ENCODE results near the gene KDF1. TPM values are rescaled to one million over a fixed set of nuclear protein-coding genes. Genes with fewer than 3 reads are reported as not detected.

The KDF1 gene
- total and polyA plus RNA-seq, 2 of the 13 experiments (the other 11 are each of a cell fraction or from before 2014, with no cell fraction given) = 1.9 to 4.9 TPM

DNA sequence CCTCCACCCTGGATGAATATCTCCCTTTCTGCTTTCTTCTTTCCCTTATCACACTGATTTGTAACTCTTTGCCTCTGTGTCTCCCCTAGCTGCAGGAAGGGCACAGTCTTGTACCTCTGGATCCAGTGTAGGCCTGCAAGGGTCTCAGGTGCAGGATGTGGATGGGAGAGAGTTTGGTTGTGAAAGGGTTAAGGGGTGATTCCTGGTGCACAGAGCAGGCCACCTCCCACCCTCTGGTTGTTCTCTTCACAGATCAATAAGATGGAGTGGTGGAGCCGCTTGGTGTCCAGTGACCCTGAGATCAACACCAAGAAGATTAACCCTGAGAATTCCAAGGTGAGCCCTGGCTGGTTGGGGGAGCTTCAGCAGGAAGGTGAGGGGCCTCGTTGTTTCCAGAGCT, 15.1 kb downstream of the KDF1 start (continued):
- TF ChIP-seq KLF13 (CRISPR knock-in tag; IDR thresholded peaks at IDR 0.05) (no peak), ESRRA (CRISPR knock-in tag; IDR thresholded peaks at IDR 0.05; ENCODE audit: low read depth) (no peak), ZNF558 (CRISPR knock-in tag; IDR thresholded peaks at IDR 0.05; ENCODE audit: borderline replicate concordance) (no peak), NFRKB (IDR thresholded peaks at IDR 0.05) (no peak), BRCA1 (CRISPR knock-in tag; IDR thresholded peaks at IDR 0.05) (no peak), ZNF713 (CRISPR knock-in tag; IDR thresholded peaks at IDR 0.05) (no peak), EP300 (IDR thresholded peaks at IDR 0.05; ENCODE audit: low read depth in 2 of 2, low read length in 2 of 2) (peak in 1 of 2 experiments; percentile 64; a peak in 1 of 4 replicates), EP300 (CRISPR knock-in tag; IDR thresholded peaks at IDR 0.05; ENCODE audit: borderline replicate concordance) (no peak), PAF1 (CRISPR knock-in tag; IDR thresholded peaks at IDR 0.05) (no peak), ZSCAN25 (CRISPR knock-in tag; IDR thresholded peaks at IDR 0.05) (no peak), SSRP1 (CRISPR knock-in tag; IDR thresholded peaks at IDR 0.05) (0 out of 2 replicates have a peak, but pooled peaks have one; percentile 62), ZNF205 (CRISPR knock-in tag; IDR thresholded peaks at IDR 0.05) (no peak), ELF4 (CRISPR knock-in tag; IDR thresholded peaks at IDR 0.05; ENCODE audit: borderline replicate concordance) (no peak), CC2D1A (CRISPR knock-in tag; IDR thresholded peaks at IDR 0.05) (no peak), ZKSCAN8 (CRISPR knock-in tag; IDR thresholded peaks at IDR 0.05; ENCODE audit: borderline replicate concordance) (no peak), NR2F1 (CRISPR knock-in tag; IDR thresholded peaks at IDR 0.05) (no peak), HOXA7 (CRISPR knock-in tag; IDR thresholded peaks at IDR 0.05) (no peak), MATR3 (CRISPR knock-in tag; IDR thresholded peaks at IDR 0.05) (no peak), RXRA (CRISPR knock-in tag; IDR thresholded peaks at IDR 0.05) (no peak), SOX6 (IDR thresholded peaks at IDR 0.05) (no peak), SOX6 (CRISPR knock-in tag; IDR thresholded peaks at IDR 0.05) (peak; percentile 41; the same call in 1 of the 2 replicates), ZNF337 (CRISPR knock-in tag; IDR thresholded peaks at IDR 0.05; ENCODE audit: borderline replicate concordance, low read depth) (no peak), RCOR2 (CRISPR knock-in tag; IDR thresholded peaks at IDR 0.05) (no peak)
- TF ChIP-seq, protein P1, sequence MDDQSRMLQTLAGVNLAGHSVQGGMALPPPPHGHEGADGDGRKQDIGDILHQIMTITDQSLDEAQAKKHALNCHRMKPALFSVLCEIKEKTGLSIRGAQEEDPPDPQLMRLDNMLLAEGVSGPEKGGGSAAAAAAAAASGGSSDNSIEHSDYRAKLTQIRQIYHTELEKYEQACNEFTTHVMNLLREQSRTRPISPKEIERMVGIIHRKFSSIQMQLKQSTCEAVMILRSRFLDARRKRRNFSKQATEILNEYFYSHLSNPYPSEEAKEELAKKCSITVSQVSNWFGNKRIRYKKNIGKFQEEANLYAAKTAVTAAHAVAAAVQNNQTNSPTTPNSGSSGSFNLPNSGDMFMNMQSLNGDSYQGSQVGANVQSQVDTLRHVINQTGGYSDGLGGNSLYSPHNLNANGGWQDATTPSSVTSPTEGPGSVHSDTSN (CRISPR knock-in tag; IDR thresholded peaks at IDR 0.05; ENCODE audit: borderline replicate concordance) = no peak
- TF ChIP-seq, protein P2, sequence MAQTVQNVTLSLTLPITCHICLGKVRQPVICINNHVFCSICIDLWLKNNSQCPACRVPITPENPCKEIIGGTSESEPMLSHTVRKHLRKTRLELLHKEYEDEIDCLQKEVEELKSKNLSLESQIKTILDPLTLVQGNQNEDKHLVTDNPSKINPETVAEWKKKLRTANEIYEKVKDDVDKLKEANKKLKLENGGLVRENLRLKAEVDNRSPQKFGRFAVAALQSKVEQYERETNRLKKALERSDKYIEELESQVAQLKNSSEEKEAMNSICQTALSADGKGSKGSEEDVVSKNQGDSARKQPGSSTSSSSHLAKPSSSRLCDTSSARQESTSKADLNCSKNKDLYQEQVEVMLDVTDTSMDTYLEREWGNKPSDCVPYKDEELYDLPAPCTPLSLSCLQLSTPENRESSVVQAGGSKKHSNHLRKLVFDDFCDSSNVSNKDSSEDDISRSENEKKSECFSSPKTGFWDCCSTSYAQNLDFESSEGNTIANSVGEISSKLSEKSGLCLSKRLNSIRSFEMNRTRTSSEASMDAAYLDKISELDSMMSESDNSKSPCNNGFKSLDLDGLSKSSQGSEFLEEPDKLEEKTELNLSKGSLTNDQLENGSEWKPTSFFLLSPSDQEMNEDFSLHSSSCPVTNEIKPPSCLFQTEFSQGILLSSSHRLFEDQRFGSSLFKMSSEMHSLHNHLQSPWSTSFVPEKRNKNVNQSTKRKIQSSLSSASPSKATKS (CRISPR knock-in tag; IDR thresholded peaks at IDR 0.05) = no peak
- TF ChIP-seq, protein P3, sequence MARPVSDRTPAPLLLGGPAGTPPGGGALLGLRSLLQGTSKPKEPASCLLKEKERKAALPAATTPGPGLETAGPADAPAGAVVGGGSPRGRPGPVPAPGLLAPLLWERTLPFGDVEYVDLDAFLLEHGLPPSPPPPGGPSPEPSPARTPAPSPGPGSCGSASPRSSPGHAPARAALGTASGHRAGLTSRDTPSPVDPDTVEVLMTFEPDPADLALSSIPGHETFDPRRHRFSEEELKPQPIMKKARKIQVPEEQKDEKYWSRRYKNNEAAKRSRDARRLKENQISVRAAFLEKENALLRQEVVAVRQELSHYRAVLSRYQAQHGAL (CRISPR knock-in tag; IDR thresholded peaks at IDR 0.05; ENCODE audit: not compliant biosample characterization) = no peak
- TF ChIP-seq, protein P4, sequence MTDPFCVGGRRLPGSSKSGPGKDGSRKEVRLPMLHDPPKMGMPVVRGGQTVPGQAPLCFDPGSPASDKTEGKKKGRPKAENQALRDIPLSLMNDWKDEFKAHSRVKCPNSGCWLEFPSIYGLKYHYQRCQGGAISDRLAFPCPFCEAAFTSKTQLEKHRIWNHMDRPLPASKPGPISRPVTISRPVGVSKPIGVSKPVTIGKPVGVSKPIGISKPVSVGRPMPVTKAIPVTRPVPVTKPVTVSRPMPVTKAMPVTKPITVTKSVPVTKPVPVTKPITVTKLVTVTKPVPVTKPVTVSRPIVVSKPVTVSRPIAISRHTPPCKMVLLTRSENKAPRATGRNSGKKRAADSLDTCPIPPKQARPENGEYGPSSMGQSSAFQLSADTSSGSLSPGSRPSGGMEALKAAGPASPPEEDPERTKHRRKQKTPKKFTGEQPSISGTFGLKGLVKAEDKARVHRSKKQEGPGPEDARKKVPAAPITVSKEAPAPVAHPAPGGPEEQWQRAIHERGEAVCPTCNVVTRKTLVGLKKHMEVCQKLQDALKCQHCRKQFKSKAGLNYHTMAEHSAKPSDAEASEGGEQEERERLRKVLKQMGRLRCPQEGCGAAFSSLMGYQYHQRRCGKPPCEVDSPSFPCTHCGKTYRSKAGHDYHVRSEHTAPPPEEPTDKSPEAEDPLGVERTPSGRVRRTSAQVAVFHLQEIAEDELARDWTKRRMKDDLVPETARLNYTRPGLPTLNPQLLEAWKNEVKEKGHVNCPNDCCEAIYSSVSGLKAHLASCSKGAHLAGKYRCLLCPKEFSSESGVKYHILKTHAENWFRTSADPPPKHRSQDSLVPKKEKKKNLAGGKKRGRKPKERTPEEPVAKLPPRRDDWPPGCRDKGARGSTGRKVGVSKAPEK (CRISPR knock-in tag; IDR thresholded peaks at IDR 0.05; ENCODE audit: borderline replicate concordance) = peak; percentile 62; the same call in 1 of the 2 replicates
